Stimulated activated CD4-positive, alpha-beta T cell treated with anti-CD3 and anti-CD28 coated beads, Interleukin-15, amount 100 ng/mL, for 48 hours (primary cell): ENCODE results near the gene ITGB2.
"Not testable (repeated sequence)": the region's sequence is repeated elsewhere in the genome, so short reads cannot be mapped to it uniquely, and the experiment has no call there.

ENCODE experiments used
- DNase-seq, 2 donors: peaks; one replicate each; pipeline ENCODE4 v3.0.0-alpha.2; 2020; ENCODE audit warnings: low read depth in 2 of 2

ITGB2 gene

GRCh38 chr21:44941567-44941966, 20.9 kb upstream of the ITGB2 start:
- DNase-seq: no peak

GRCh38 chr21:44940116-44940631, 19.5 kb upstream of the ITGB2 start:
- DNase-seq: no peak

- DNase-seq: peak; percentile 69 to 77
Observed at GRCh38 chr21:44939532-44940115, 18.9 kb upstream of the ITGB2 start, which contains the start of gene SLX9. TSS of gene SLX9 (plus strand) at chr21:44940029. CDS start at chr21:44940058, 29 bp downstream.

GRCh38 chr21:44938772-44939531, 18.3 kb upstream of the ITGB2 start:
- DNase-seq: no peak

- DNase-seq: no peak
Observed at GRCh38 chr21:44935533-44935927, 14.8 kb upstream of the ITGB2 start.

GRCh38 chr21:44934797-44935532, 14.3 kb upstream of the ITGB2 start:
- DNase-seq: no peak

- no peak for DNase-seq
Observed at GRCh38 chr21:44934276-44934675, 13.6 kb upstream of the ITGB2 start.

GRCh38 chr21:44933918-44934260, 13.2 kb upstream of the ITGB2 start:
- DNase-seq: no peak

- no peak for DNase-seq
Observed at GRCh38 chr21:44933199-44933917, 12.7 kb upstream of the ITGB2 start.

GRCh38 chr21:44932408-44933181, 11.9 kb upstream of the ITGB2 start:
- peak in 1 of 2 donors; percentile 53 for DNase-seq

GRCh38 chr21:44931501-44932407, 11.1 kb upstream of the ITGB2 start:
- no peak for DNase-seq

- no peak for DNase-seq
Observed at GRCh38 chr21:44931137-44931500, 10.4 kb upstream of the ITGB2 start.

GRCh38 chr21:44930543-44930981, 9.9 kb upstream of the ITGB2 start:
- DNase-seq: peak in 1 of 2 donors; percentile 45

- no peak for DNase-seq
Observed at GRCh38 chr21:44929799-44930542, 9.3 kb upstream of the ITGB2 start.

- no peak for DNase-seq
Observed at GRCh38 chr21:44929242-44929798, 8.6 kb upstream of the ITGB2 start.

GRCh38 chr21:44928500-44929241, 8.0 kb upstream of the ITGB2 start:
- DNase-seq: not testable (repeated sequence)

- DNase-seq: peak; percentile 83 to 87
Observed at GRCh38 chr21:44927587-44928461, 7.1 kb upstream of the ITGB2 start.
